SK-N-SH treated with all-trans-retinoic acid at 6 μM for 48 hours (cell line): ENCODE data around the gene BICDL1.

Source experiments
- ARNTL ChIP-seq: fragments of 450-650 bp; formaldehyde crosslinking; IDR thresholded peaks from 2 replicates; pipeline ENCODE4 v1.5.0; 2020; ENCODE audit warnings: low read depth, mild to moderate bottlenecking, moderate library complexity, borderline replicate concordance
- CREB5 ChIP-seq: fragments of 250-450 bp; sonication (Bioruptor Pico); IDR thresholded peaks from 2 replicates; pipeline ENCODE4 v1.5.1; 2020; ENCODE audit warnings: low read depth, mild to moderate bottlenecking, moderate library complexity
- CSRNP3 ChIP-seq: fragments of 250-450 bp; sonication (Bioruptor Pico); IDR thresholded peaks from 2 replicates; pipeline ENCODE4 v1.5.1; 2021; ENCODE audit warnings: mild to moderate bottlenecking, moderate library complexity
- GLIS3 ChIP-seq: fragments of 250-450 bp; sonication (Bioruptor Pico); IDR thresholded peaks from 2 replicates; pipeline ENCODE4 v1.5.0; 2020; ENCODE audit warnings: mild to moderate bottlenecking, moderate library complexity
- ISL1 ChIP-seq: fragments of 250-450 bp; sonication (Bioruptor Pico); IDR thresholded peaks from 2 replicates; pipeline ENCODE4 v2.1.2; 2022; ENCODE audit warnings: mild to moderate bottlenecking, moderate library complexity
- PATZ1 ChIP-seq: fragments of 250-450 bp; sonication (Bioruptor Pico); IDR thresholded peaks from 2 replicates; pipeline ENCODE4 v1.8.0; 2020; ENCODE audit warnings: mild to moderate bottlenecking, moderate library complexity, borderline replicate concordance
- RARB ChIP-seq: fragments of 250-450 bp; sonication (Bioruptor Pico); IDR thresholded peaks from 2 replicates; pipeline ENCODE4 v1.8.0; 2021; ENCODE audit warnings: mild to moderate bottlenecking, moderate library complexity
- TCF4 ChIP-seq: fragments of 250-450 bp; sonication (Bioruptor Pico); IDR thresholded peaks from 2 replicates; pipeline ENCODE4 v1.8.0; 2021; ENCODE audit warnings: mild to moderate bottlenecking, moderate library complexity, borderline replicate concordance
- ZC3H10 ChIP-seq: fragments of 250-450 bp; sonication (Bioruptor Pico); IDR thresholded peaks from 2 replicates; pipeline ENCODE4 v1.5.1; 2021; ENCODE audit warnings: mild to moderate bottlenecking, moderate library complexity
- ZFP3 ChIP-seq: fragments of 250-450 bp; sonication (Bioruptor Pico); IDR thresholded peaks from 2 replicates; pipeline ENCODE4 v1.5.0; 2020; ENCODE audit warnings: mild to moderate bottlenecking, moderate library complexity
- ZNF565 ChIP-seq: fragments of 450-650 bp; formaldehyde crosslinking; conservative IDR thresholded peaks from 2 replicates; pipeline ENCODE4 v1.5.0; 2020; ENCODE audit warnings: low read depth, mild to moderate bottlenecking, moderate library complexity

GRCh38 chr12:120132863-120133385 is 143.9 kb downstream of the BICDL1 start:
- TF ChIP-seq RARB (CRISPR knock-in tag) (no peak), TCF4 (CRISPR knock-in tag) (no peak), ZNF565 (CRISPR knock-in tag) (no peak), CREB5 (CRISPR knock-in tag) (no peak), PATZ1 (CRISPR knock-in tag) (no peak), ARNTL (CRISPR knock-in tag) (no peak), ISL1 (CRISPR knock-in tag) (no peak), GLIS3 (CRISPR knock-in tag) (no peak), CSRNP3 (no peak), ZFP3 (CRISPR knock-in tag) (no peak), ZC3H10 (CRISPR knock-in tag) (no peak)
